ENCODE data around the gene EEFSEC. TPM values are rescaled to one million over a fixed set of nuclear protein-coding genes. Genes with fewer than 3 reads are reported as not detected.

The EEFSEC gene
- total RNA-seq, 1 experiment from 2014 or later, result 14.0 TPM

GRCh38 chr3:128448491-128448890 lies 295.2 kb downstream of the EEFSEC start:
- CTCF ChIA-PET, result interaction anchor here (0.8 kb wide), 1 partner anchor 15 kb away, joined by 3 read pairs; no protein-coding TSS in a partner anchor
- Mint-ChIP-seq H3K36me3 (ENCODE audit: insufficient read depth, unreplicated experiment) (no peaks in the 10 kb centered on the region), H3K4me1 (ENCODE audit: low read depth, unreplicated experiment) (no peaks in the 10 kb centered on the region), H3K27ac (ENCODE audit: unreplicated experiment) (no peak overlapping the region), H3K4me3 (ENCODE audit: unreplicated experiment) (no peak overlapping the region), H3K27me3 (ENCODE audit: insufficient read depth, unreplicated experiment) (peaks cover 19% of the 10 kb centered on the region), H3K9me3 (ENCODE audit: unreplicated experiment) (peaks cover 23% of the 10 kb centered on the region)
- Histone ChIP-seq H3K9me3 (no peaks in the 10 kb centered on the region), H3K4me3 (ENCODE audit: low read depth, low read length) (no peak overlapping the region), H3K4me1 (no peaks in the 10 kb centered on the region), H3K27me3 (replicated peaks; ENCODE audit: control insufficient read depth, insufficient read depth, low read length) (no peaks in the 10 kb centered on the region), H3K36me3 (ENCODE audit: control insufficient read depth, insufficient read depth, low read length) (no peaks in the 10 kb centered on the region)
- BruUV-seq (replicated peaks), result no TSS peak
- intact Hi-C loops (cut with micrococcal nuclease; ENCODE audit: unreplicated experiment), result no loop called here
- DNase-seq, result no peak
- no peak for TF ChIP-seq CTCF (IDR thresholded peaks at IDR 0.05; ENCODE audit: insufficient read depth in 1 of 2, low read depth in 1 of 2, low read length in 1 of 2, severe bottlenecking in 1 of 2, unreplicated experiment in 1 of 2)
- POLR2A ChIA-PET, result no interaction called here

- no TSS peak for BruUV-seq (replicated peaks)
- Histone ChIP-seq H3K9me3 (no peaks in the 10 kb centered on the region), H3K36me3 (ENCODE audit: control insufficient read depth, insufficient read depth, low read length) (no peaks in the 10 kb centered on the region), H3K4me1 (no peaks in the 10 kb centered on the region), H3K27me3 (replicated peaks; ENCODE audit: control insufficient read depth, insufficient read depth, low read length) (no peaks in the 10 kb centered on the region), H3K4me3 (ENCODE audit: low read depth, low read length) (no peak overlapping the region)
- Mint-ChIP-seq H3K4me1 (ENCODE audit: low read depth, unreplicated experiment) (no peaks in the 10 kb centered on the region), H3K36me3 (ENCODE audit: insufficient read depth, unreplicated experiment) (no peaks in the 10 kb centered on the region), H3K9me3 (ENCODE audit: unreplicated experiment) (peaks cover 22% of the 10 kb centered on the region), H3K27ac (ENCODE audit: unreplicated experiment) (no peak overlapping the region), H3K27me3 (ENCODE audit: insufficient read depth, unreplicated experiment) (peaks cover 17% of the 10 kb centered on the region), H3K4me3 (ENCODE audit: unreplicated experiment) (no peak overlapping the region)
- DNase-seq, result no peak
- no peak for TF ChIP-seq CTCF (IDR thresholded peaks at IDR 0.05; ENCODE audit: insufficient read depth in 1 of 2, low read depth in 1 of 2, low read length in 1 of 2, severe bottlenecking in 1 of 2, unreplicated experiment in 1 of 2)
- CTCF ChIA-PET, result interaction anchor here (0.8 kb wide), 1 partner anchor 16 kb away, joined by 3 read pairs; no protein-coding TSS in a partner anchor
- intact Hi-C loops (cut with micrococcal nuclease; ENCODE audit: unreplicated experiment), result no loop called here
- POLR2A ChIA-PET, result no interaction called here
Observed at GRCh38 chr3:128449111-128449638, 295.9 kb downstream of the EEFSEC start.

- Histone ChIP-seq H3K36me3 (ENCODE audit: control insufficient read depth, insufficient read depth, low read length) (no peaks in the 10 kb centered on the region), H3K27me3 (replicated peaks; ENCODE audit: control insufficient read depth, insufficient read depth, low read length) (no peaks in the 10 kb centered on the region), H3K9me3 (no peaks in the 10 kb centered on the region), H3K4me1 (no peaks in the 10 kb centered on the region), H3K4me3 (ENCODE audit: low read depth, low read length) (no peak overlapping the region)
- H3K4me1 Mint-ChIP-seq (ENCODE audit: low read depth, unreplicated experiment), result no peaks in the 10 kb centered on the region
- no peaks in the 10 kb centered on the region for H3K36me3 Mint-ChIP-seq (ENCODE audit: insufficient read depth, unreplicated experiment)
- H3K27ac Mint-ChIP-seq (ENCODE audit: unreplicated experiment), result no peak overlapping the region
- intact Hi-C loops (cut with micrococcal nuclease; ENCODE audit: unreplicated experiment), result no loop called here
- peaks cover 28% of the 10 kb centered on the region for H3K27me3 Mint-ChIP-seq (ENCODE audit: insufficient read depth, unreplicated experiment)
- no peaks in the 10 kb centered on the region for H3K9me3 Mint-ChIP-seq (ENCODE audit: unreplicated experiment)
- H3K4me3 Mint-ChIP-seq (ENCODE audit: unreplicated experiment), result no peak overlapping the region
- CTCF ChIA-PET, result no interaction called here
- no peak for DNase-seq
- BruUV-seq (replicated peaks), result no TSS peak
- TF ChIP-seq CTCF (IDR thresholded peaks at IDR 0.05; ENCODE audit: insufficient read depth in 1 of 2, low read depth in 1 of 2, low read length in 1 of 2, severe bottlenecking in 1 of 2, unreplicated experiment in 1 of 2), result no peak
- POLR2A ChIA-PET, result no interaction called here
Observed at GRCh38 chr3:128452120-128452519, 298.8 kb downstream of the EEFSEC start.
